Daoy (cell line): Measurements from ENCODE around the gene CRIP2. TPM values are rescaled to one million over a fixed set of nuclear protein-coding genes. Genes with fewer than 3 reads are reported as not detected.
A peak's percentile ranks its signal among the peaks of the same experiment; 100 is the strongest.

Source experiments
- DNase-seq: peaks from one replicate; pipeline ENCODE4 v3.0.0-alpha.2; 2015; ENCODE audit warnings: low read depth
- total RNA-seq: library from RNA; depleted of rRNA; stranded (reverse); fragments of >200 nt; shearing (Covaris generic); gene quantifications from 2 replicates; pipeline ENCODE4 v1.2.3, GENCODE V29; 2014

CRIP2 gene
- total RNA-seq, 1 experiment from 2014 or later = 94.1 TPM

DNA sequence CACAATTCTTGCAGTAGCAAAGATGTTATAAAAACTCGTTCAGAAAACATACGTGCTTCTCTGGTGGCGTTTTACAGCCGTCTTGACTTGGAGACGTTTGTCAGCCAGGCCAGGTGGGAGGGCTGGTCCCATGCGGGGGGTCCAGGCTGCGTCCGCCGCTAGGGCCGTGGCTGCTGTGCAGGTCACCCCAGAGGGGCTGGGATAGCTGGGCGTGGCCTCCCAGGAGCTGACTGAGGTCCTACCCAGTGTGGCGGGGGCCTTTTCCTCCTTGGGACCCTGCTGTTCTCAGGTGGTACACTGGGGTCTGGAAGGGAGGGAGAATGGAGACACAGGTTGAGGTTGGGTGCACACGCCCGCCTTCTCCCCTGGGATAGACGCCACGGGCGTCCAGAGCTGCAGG lies 29.8 kb upstream of the CRIP2 start:
- no peak for DNase-seq

DNA sequence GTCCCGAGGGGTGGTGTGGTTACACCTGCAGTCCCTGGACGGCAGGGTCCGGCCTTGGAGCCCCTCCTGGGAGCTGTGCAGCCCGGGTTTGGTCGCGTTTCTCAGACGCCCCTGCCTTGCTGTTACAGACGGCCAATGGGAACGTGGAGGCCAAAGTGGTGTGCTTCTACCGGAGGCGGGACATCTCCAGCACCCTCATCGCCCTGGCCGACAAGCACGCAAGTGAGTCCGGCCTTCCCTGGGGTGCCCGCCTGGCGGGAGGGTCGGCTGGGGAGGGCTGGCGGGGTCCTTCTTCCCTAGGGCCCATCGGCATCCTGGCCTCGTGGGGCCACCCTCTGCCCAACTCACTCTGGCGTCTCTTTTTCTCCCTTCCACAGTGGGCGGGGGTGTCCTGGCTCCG lies 29.3 kb upstream of the CRIP2 start:
- no peak for DNase-seq

DNA sequence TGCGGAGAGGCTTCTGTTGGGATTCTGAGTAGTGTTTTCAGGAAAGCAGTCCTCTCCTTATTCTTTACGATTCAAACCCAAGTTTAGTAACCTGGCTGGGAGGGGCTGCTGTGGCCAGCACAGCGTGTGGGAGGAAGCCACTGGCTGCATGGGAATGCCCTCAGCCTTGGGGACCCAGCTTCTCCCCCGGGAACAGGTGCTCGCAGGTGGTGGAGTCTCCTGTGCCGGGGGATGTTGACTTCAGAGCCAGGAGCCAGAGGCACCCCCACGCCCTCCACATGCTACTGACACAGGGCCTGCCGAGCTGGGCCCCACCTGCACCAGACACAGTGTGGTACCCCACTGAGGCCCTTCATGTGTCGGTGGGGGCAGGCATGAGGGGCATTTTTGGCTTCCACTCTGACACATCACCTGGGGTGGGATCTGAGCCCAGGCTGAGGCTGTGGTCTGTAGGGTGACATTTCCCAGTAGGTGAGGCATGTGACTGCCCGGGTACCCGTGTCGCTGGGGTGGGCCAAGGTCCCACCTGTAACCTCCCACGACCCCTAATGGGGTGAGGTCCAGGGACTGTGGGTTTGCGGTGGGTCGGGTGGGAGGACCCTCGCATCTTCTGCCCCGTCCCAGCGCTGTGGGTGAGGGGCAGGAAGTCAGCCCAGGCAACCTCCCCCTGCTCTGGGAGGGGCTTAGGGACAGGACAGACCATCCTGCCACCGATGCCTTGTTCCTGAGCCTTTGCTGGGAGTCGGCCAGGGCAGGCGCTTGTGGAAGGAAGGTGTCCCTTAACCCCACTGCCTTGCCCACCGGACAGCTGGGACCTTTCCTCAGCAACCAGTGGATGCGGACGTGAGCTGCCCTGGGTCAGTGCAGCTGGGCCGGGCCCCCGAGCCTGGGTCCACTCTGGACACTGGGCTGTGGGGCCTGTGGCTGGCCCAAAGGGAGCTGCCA lies 28.4 kb upstream of the CRIP2 start:
- no peak for DNase-seq

DNA sequence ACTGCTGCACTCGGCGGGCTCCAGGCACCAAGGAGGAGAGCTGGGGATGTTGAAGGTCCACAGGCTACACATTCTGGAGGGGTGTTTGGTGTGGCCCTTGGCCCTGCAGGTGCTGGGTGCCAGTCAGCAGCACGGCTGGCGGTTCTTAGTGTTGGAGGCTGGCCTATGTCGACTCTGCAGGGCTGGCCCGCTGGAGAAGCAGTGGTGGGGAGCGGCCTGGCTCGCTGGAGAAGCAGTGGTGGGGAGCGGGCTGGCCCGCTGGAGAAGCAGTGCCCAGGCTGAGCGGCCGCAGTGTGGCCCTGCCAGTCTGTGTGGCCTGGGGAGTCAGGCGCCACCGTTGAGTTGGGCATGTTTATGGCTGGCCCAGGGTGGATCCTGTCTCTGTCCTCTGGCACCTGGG lies 27.6 kb upstream of the CRIP2 start:
- no peak for DNase-seq

DNA sequence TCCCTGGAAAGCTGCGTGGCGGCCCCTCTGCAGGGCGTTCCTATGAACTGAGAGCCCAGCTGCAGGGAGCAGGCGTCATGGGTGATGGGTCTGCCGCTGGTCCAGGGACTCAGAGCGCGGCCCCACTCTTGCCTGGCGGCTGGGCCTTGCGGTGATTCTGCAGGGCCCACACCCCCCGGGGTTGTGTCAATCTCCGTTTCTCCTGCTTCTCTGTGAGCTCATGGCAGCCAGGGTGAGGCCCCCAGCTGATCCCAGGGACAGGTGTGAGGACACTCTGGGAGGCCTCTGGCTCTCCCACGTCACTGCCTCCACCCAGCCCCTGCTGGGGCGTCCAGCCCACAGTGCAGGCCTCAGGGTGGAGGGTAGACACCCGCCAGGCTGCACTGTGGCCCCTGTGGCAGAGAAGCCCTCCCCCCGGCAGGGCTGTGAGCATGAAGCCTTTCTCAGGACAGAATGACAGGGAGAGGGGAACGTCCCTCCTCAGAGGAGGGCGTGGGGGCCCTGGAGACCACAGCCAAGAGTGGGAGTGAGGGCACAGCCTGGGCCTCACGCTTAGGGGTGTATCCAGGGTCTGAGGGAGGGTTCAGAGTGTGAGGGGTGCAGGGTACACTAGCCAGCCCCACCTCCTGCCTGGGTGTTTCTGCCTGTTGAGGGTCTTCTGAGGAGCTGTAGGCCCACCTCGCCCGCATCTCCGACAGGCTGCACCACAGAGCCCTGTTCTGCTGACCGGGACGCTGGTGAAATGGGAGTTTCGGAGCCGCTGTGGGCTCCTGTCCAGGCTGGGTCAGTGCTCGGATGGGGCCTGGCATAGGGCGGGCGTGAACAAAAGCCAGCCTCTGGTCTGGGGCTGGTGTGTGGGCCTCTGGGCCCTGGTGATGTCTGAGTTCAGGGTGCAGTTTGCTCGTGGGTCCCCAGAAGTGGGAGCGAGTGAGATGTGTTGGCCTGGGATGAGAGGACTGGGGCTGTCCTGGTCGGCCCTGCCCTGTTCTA lies 26.7 kb upstream of the CRIP2 start:
- no peak for DNase-seq

DNA sequence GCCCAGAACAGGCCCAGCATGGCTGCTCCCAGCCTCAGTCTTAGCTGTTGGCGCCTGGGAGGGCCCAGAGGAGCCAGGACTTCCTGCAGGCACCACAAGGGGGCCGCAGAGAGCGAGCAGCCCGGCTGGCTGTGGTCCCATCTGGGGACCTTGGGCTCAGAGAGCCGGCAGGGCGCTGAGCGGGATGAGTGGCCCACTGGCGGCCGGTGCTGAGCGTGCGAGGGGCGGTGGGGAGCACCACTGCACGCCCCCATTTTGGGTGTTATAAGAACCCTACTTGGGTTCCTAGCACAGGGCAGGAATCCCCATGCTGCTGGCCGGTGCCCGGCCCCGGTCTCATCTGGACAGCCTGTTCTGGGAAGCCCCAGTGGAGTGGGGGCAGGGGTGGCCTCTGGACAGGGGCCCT lies 25.9 kb upstream of the CRIP2 start:
- DNase-seq = peak; percentile 73

DNA sequence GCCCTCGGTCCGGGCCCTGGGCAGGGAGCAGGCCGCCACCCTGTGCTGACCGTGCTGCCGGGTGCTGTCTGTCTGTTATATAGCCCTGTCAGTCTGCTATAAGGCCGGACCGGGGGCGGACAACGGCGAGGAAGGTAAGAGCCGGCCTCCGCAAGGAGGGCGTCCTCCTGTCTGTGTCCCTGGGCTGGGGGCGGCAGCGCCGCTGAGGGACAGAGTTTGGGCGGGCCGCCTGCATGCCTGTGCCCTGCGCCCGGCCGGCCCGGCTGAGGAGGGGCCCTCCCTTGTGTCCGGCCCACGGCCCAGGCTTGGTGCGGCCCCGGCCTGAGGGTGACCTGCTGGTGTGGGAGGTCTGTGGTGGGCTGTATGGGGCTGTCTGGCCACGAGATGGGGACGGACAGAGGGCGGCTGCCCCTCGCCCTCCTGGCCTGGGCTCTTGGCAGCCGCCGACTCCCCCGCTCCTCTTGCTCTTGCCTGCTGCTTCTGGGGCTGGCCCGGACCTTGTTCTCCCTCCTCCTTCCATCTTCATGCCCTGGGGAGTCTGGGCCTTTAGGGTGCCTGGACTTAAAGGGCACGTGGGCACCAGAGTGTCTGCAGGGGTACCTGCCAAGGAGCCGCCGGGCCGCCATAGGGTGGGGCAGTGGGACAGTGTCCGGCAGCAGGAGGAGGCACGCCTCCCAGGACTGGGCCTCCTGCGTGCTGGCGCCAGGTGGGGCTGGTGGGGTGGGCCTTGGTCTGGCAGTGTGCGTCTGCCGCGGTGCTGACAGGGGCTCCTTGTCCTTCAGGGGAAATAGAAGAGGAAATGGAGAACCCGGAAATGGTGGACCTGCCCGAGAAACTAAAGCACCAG lies 25.1 kb upstream of the CRIP2 start:
- no peak for DNase-seq

DNA sequence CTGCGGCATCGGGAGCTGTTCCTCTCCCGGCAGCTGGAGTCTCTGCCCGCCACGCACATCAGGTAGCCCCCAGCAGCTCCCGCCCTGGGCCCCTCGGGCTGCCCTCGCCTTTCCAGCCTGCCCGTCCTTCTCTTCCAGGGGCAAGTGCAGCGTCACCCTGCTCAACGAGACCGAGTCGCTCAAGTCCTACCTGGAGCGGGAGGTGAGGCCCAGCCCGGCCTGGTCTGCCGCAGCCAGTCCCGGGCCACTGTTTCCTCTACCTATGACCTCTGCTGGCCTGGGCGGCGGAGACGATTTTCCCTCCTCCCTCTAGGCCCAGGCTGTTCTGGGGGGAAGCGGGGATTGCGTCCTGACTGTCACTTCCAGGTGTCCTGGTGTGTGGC lies 24.5 kb upstream of the CRIP2 start:
- no peak for DNase-seq

DNA sequence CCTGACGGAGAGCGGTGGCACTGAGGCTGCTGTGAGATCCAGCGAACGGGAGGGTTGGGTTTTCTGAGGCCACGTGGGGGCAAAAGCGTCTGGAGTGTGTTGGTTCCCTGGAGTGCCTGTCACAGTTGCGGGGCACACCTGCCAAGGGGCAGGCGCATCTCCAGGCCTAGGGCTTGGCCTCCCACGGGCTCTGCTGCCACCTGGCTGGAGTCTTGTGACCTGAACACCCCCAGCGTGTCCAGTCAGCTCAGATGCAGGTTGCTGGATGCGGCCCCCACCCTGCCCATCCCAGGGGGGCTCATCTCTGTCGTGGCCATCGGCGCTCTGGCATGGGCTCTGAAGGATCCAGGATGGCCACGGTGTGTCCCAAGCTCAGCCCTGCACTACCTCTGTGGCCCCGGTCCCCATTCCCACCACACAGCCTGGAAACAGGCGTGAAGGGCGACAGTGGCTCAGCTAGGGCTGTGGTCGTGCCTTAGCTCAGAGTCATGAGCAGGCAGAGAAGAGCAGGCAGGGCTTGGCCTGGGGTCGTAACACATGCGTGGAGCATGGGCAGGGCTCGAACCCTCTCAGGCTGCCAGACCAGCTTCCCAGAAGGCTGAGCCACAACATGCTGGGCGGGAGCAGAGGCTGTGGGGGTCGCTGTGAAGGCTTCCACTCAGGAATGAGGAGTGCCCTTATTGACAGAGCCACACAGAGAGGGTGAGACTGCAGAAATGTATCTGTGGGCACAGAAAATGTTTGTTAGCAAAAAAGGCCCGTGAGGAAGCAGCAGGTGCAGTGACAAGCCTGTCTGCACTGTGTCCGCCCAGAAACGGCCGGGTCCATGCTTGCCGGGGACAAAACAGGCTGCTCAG lies 23.5 kb upstream of the CRIP2 start:
- DNase-seq = no peak

DNA sequence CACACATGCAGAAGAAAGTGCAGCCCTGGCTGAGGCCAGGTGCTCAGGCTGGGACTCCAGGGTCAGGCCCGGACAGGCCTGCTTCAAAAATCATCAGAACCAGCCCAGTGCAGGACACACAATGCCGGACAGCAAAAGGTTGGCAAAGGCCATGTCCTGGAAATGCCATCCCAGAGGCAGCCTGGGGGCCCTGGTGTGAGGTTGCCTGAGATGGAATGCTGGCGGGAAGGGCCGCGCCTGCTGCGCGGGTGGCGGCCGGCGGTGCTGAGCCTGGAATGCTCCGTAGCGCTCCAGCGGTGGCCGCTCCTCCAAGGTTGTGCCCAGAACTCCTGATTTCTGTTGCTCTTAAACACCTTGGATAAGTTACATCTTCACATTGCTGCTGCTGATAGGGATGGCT lies 21.7 kb upstream of the CRIP2 start:
- DNase-seq = no peak

DNA sequence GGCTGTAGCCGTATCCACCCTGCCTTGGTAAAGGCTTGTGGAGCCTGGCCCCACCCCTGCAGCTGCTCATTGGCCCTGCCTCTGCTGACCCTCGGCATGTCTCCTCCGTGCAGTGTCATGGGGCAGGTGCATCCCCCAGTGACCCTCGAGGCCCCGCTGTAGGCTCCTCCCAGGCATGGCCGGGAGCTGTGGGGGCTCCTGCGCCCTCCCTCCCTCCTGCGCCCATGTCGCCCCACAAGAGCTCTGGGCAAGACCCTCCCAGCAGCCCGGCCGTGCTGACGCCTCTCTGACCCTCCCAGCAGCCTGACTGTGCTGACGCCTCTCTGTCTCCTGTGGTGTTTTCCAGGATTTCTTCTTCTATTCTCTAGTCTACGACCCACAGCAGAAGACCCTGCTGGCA lies 20.8 kb upstream of the CRIP2 start:
- DNase-seq = no peak

DNA sequence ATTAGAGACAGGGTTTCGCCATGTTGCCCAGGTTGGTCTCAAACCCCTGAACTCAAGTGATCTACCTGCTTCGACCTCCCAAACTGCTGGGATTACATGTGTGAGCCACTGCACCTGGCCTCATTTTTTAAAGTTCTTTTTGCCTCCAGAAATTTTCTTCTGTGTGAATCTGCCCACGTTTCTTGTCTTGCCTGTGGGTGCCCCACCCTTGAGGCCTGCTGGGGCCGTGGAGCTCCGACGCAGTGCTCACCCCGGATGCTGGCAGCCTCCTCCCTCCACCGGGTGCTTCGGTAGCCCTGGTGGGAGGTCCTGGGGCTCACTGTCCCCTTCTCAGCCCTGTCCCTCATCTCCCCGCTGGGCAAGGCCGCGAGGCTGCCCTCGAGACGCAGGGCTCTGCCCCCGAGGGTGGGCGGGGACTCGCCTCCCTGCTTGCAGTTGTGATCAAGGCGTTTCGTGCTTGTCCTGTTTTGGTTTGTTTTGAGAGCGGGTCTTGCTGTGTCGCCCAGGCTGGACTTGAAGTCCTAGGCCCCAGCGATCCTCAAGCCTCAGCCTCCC lies 19.5 kb upstream of the CRIP2 start:
- no peak for DNase-seq

DNA sequence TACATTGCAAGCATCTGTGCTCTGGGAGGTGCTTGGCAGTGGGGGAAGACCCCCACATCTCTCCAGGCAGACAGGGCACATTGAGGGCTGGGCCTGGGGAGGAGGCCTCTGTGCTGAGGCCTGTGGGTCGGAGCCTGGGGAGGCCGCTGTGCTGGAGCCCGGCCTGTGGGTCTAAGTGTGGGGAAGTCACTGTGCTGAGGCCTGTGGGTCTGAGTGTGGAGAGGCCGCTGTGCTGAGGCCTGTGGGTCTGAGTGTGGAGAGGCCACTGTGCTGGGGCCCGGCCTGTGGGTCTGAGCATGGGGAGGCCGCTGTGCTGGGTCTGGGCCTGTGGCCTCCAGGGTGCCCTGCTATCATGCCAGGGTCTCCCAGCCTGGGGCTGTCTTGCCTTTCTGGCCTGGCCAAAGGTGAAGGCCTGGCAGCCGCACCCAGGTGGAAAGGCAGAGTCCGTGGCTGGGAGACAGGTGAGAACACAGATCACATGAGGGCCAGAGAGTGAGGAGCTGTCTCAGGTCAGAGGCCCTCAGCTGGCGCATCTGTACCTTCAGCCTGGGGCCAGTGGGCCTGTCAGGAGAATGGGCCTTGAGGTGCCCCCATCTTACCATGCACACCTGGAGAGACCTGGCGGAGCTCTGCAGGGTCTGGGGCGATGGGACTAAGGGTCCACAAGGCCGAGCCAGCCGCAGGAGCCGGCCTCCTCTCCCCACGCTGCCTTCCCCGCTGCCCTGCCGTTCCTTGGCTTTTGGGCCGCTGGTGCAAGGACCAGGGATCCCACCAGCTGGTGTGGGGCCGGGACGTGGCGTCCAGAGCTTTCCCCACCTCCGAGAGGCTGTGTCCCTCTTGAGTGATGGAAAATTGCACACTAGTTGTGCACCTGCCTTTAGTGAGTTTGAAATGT lies 18.6 kb upstream of the CRIP2 start:
- no peak for DNase-seq

DNA sequence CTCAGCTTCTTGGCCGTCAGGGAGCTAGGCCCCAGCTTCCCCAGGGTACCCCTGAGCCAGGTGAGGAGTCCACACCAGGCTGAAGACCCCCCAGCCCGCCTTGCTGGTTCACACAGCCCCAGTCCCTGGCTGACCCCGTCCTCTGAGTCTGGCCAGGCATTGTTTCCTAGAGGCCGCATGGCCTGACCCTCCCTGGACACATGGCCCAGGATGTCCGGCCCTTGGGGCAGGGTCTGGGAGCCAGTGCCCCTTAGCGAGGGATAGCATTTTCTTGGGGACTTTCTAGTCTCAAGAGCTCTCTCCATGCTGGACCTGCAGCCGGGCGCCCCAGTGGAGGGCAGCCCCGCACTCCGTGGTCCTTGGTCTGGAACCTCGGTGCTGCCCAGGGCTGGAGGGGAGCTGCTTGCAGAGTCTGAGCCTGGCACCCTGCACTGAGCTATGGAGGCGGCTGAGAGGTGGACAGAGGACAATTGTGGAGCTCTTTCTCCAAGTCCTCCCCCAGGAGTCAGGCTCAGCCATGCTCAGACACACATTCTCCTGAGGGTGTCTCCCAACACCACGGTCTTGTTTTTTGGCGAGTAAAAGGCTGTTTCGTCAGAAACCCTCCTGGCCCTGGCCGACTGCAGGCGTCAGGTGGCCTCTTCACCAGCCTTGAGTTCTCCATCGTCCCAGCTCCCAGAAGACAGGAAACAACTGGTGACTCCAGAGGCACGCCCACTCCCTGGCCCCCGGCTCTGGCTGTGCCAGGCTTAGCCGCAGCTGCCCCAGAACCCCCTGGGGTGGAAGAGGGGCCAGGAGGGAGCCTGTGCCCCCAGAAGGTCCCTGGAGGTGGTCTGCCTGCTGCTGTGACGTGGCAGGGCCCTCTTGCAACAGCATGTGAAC lies 17.6 kb upstream of the CRIP2 start:
- no peak for DNase-seq

DNA sequence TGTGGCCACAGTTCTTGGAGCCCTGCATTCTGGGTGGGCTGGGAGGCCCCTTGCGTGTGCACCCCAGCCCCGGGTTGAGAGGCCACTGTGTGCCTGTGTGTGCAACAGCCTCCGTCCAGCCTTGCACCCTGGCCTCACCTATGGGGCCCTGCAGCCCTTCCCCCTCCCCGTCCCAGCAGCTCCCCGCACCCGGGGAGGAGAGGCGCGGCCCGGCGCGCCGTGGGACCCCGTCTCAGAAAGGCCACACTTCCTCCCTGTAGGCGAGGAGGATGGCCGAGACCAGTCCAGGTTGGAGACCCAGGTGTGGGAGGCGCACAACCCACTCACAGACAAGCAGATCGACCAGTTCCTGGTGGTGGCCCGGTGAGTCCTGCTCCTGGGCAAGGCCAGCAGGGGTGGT lies 16.6 kb upstream of the CRIP2 start:
- no peak for DNase-seq

DNA sequence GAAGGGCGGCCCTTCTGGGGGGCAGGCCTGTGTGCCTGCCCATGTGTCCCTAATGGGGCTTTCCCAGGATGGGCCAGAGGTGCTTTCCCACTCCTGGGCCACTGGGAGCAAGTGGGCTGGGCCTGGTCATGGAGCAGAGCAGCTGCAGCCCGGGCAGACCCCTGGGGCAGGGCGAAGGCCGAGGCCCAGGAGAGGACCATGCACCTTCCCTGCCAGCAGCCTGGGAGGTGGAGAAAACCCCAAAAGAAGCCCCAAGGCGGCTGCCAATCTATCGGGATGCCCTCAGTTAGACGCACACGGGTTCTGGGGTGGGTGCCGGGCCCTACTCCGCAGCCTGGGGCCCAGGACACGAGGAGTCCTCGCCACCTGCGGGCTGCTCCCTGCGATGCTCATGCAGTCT lies 16.1 kb upstream of the CRIP2 start:
- no peak for DNase-seq

DNA sequence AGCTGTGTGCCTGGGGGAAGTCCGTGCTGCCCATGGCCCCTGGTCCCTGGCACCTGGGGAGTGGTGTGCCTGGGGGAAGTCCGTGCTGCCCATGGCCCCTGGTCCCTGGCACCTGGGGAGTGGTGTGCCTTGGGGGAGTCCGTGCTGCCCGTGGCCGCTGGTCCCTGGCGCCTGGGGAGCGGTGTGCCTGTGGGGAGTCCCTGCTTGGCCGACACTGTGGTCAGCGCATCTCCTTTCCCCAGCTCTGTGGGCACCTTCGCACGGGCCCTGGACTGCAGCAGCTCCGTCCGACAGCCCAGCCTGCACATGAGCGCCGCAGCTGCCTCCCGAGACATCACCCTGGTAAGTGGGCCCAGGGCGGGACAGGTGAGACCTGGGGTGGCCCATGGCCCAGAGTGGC lies 14.5 kb upstream of the CRIP2 start:
- no peak for DNase-seq

DNA sequence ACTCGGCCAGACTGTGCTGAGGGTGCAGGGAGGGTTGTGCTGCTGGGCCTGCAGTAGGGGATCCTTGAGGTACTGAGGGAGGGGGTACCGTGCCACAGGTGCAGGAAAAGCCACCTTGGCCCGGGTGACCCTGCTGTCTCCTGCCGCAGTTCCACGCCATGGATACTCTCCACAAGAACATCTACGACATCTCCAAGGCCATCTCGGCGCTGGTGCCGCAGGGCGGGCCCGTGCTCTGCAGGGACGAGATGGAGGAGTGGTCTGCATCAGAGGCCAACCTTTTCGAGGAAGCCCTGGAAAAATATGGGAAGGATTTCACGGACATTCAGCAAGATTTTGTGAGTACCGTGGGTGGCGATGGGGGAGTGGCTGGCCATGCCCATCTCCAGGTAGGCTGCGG lies 14.0 kb upstream of the CRIP2 start:
- DNase-seq = no peak
